ENCODE results near the gene SMYD3.

DNA sequence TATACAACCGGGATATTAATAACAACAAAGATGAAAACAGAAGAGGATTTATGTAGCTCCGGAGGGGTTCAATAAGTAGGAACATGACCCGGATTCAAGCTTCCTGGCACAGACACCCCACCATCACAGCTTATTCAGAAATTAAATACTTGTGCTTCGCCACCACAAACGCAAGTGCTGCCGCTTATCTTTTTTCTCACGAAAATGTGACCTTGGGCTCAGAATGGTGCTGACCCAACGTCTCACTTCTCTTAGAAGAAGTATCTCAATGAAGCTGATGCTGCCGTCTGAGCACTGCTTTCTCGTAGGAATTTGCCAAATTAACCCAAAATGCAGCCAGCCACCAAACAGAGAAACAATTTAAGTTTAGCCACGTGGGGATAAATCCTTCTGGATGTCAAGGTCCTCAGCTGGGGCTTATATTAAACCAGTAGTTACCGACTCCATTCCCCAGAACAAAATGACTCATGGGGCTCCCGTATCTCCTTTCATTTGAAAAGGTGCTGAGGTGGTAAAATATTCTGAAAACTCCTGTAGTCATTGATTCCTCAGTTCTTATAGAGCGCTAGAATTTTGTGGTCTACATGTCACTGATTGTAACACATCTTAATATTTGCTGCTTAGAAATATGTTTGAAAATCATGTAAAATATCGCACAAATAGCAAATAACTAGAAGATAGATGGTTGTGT is 466.7 kb downstream of the SMYD3 start:
- no peak for TF ChIP-seq TAF1 (IDR thresholded peaks at IDR 0.05; ENCODE audit: borderline replicate concordance, low read depth, low read length)
- TF ChIP-seq, protein P1, sequence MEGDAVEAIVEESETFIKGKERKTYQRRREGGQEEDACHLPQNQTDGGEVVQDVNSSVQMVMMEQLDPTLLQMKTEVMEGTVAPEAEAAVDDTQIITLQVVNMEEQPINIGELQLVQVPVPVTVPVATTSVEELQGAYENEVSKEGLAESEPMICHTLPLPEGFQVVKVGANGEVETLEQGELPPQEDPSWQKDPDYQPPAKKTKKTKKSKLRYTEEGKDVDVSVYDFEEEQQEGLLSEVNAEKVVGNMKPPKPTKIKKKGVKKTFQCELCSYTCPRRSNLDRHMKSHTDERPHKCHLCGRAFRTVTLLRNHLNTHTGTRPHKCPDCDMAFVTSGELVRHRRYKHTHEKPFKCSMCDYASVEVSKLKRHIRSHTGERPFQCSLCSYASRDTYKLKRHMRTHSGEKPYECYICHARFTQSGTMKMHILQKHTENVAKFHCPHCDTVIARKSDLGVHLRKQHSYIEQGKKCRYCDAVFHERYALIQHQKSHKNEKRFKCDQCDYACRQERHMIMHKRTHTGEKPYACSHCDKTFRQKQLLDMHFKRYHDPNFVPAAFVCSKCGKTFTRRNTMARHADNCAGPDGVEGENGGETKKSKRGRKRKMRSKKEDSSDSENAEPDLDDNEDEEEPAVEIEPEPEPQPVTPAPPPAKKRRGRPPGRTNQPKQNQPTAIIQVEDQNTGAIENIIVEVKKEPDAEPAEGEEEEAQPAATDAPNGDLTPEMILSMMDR (IDR thresholded peaks at IDR 0.05 in 2 of 3, conservative IDR thresholded peaks at IDR 0.05 in 1 of 3; ENCODE audit: control insufficient read depth in 2 of 3, extremely low read depth in 1 of 3, insufficient read depth in 1 of 3, low read depth in 3 of 3, low read length in 3 of 3): no peak
- no peak for TF ChIP-seq EP300 (IDR thresholded peaks at IDR 0.05; ENCODE audit: borderline replicate concordance in 1 of 2, control insufficient read depth in 1 of 2, low read depth in 2 of 2, low read length in 2 of 2)
- TF ChIP-seq KDM1A (IDR thresholded peaks at IDR 0.05; ENCODE audit: borderline replicate concordance): no peak
- no peak for TF ChIP-seq POLR2A (IDR thresholded peaks at IDR 0.05; ENCODE audit: low read depth, low read length)
- TF ChIP-seq YBX1 (IDR thresholded peaks at IDR 0.05): no peak
- TF ChIP-seq, protein P2, sequence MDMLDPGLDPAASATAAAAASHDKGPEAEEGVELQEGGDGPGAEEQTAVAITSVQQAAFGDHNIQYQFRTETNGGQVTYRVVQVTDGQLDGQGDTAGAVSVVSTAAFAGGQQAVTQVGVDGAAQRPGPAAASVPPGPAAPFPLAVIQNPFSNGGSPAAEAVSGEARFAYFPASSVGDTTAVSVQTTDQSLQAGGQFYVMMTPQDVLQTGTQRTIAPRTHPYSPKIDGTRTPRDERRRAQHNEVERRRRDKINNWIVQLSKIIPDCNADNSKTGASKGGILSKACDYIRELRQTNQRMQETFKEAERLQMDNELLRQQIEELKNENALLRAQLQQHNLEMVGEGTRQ (IDR thresholded peaks at IDR 0.05; ENCODE audit: borderline replicate concordance, low read depth, low read length): no peak
- TF ChIP-seq HDAC6 (IDR thresholded peaks at IDR 0.05; ENCODE audit: unreplicated experiment): no peak
- TF ChIP-seq POLR2AphosphoS5 (IDR thresholded peaks at IDR 0.05; ENCODE audit: low read length): no peak
- no peak for TF ChIP-seq HDAC2 (IDR thresholded peaks at IDR 0.05)
- TF ChIP-seq SIN3A (IDR thresholded peaks at IDR 0.05; ENCODE audit: low read depth, low read length): no peak
- TF ChIP-seq EZH2 (IDR thresholded peaks at IDR 0.05; ENCODE audit: borderline replicate concordance, control insufficient read depth, low read depth, low read length): no peak
